ENCODE results near the gene PDHB.

DNA sequence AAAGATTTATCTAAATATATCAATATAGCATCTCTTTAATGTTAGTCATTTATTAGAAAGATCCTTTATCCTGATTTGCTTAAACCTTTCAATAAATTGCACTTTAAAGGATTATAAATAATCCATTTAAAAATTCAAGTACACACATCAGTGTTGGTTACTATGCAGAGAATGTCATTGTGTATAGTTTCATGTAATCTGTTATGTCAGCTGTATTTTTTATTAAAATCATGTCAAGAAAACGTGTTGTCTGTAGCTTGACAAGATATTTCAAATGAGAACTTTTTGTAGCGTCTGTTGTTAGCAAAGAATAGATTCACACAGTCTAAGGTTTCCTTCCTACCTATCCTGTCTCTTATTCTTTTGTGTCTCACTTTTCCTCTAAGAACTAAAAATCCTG lies 7.8 kb downstream of the PDHB start:
- TF ChIP-seq BHLHE40 (IDR thresholded peaks at IDR 0.05; ENCODE audit: borderline replicate concordance) (no peak), SP1 (IDR thresholded peaks at IDR 0.05) (no peak), SUZ12 (IDR thresholded peaks at IDR 0.05) (no peak), L3MBTL2 (conservative IDR thresholded peaks at IDR 0.05) (no peak), HDGF (IDR thresholded peaks at IDR 0.05; ENCODE audit: borderline replicate concordance) (no peak), FOXM1 (IDR thresholded peaks at IDR 0.05; ENCODE audit: borderline replicate concordance) (no peak), FOXA1 (IDR thresholded peaks at IDR 0.05) (no peak)
